Measurements from ENCODE around the gene FOSL1.

Gene FOSL1

DNA sequence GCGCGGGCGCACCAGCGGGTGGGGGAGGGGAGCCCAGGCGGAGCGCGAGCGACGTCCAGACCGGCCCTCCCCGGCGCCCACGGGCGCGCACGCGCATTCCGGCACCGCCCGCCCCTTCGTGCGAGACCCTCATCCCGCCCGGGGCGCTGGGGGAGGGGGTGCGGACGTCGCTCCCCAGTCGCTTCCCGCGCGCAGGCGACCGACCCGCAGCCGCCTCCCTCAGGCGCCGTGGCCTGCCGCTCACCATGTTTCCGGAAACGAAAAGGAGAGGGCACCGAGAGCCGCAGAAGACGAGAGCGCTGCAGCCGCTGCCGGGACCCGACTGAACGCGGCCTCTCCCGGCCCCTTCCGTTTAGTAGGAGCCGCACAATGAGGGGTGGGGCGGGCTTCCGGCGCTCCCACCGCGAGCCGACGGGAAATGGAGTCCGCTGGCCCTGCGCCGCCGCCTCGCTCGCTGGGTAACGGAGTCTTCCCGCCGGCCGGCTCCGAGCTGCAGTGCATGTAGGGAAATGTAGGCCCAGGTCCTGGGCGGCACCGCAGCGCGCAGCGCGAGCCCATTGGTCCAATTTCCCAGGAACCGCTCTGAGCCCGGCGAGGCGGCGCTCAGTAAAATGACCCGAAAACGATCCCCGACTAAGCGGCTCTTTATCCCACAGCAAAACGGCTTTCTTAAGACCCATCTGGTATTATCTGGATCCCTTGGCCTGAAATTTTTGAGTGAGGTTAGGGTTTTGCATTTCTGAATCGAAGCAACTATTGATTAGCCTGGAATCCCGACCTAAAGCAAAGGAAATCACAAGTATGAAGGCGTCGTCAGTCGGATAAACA, 42.1 kb downstream of the FOSL1 start, which contains the start of gene CFL1:
TSS of gene CFL1 (minus strand) at position 328 of the 828 bp plus-strand sequence. CDS start at position 247, 81 bp downstream.
- Histone ChIP-seq H3K4ac (ENCODE audit: low read depth, low read length) (peak within 1 kb of the TSS; percentile 98), H3K9ac (ENCODE audit: low read length) (peak within 1 kb of the TSS; percentile 98), H4K8ac (ENCODE audit: low read depth, low read length) (peak within 1 kb of the TSS; percentile 59), H3K18ac (ENCODE audit: low read length) (peak within 1 kb of the TSS; percentile 95), H2BK120ac (ENCODE audit: insufficient read depth, low read length, poor library complexity) (peak within 1 kb of the TSS; percentile 93), H3K4me3 (ENCODE audit: low read depth, low read length) (peak within 1 kb of the TSS; percentile 98), H3K27ac (ENCODE audit: low read depth, low read length) (peak within 1 kb of the TSS; percentile 97), H3K14ac (ENCODE audit: low read length) (peak within 1 kb of the TSS; percentile 99), H3K23ac (ENCODE audit: low read length) (no peak within 1 kb of the TSS), H3K4me1 (ENCODE audit: control insufficient read depth in 1 of 2, insufficient read depth in 2 of 2, low read length in 2 of 2) (peaks cover 17 to 18% of the 10 kb centered on the region in 2 experiments), H4K91ac (ENCODE audit: low read depth, low read length) (peak within 1 kb of the TSS; percentile 98), H3K27me3 (ENCODE audit: insufficient read depth, low read length) (no peaks in the 10 kb centered on the region), H3K4me2 (ENCODE audit: low read length) (peak within 1 kb of the TSS; percentile 91), H2AK5ac (ENCODE audit: low read length) (peak within 1 kb of the TSS; percentile 97), H3K79me1 (ENCODE audit: low read length) (peaks cover 30% of the 10 kb centered on the region), H3K9me3 (ENCODE audit: insufficient read depth, low read depth, low read length) (peaks cover 2% of the 10 kb centered on the region), H2BK12ac (ENCODE audit: low read length) (peak within 1 kb of the TSS; percentile 31), H2BK5ac (ENCODE audit: low read depth, low read length, poor library complexity) (peak within 1 kb of the TSS; percentile 89), H2AFZ (ENCODE audit: insufficient read depth, low read length, poor library complexity) (peak within 1 kb of the TSS; percentile 59), H4K12ac (ENCODE audit: low read depth, low read length) (peak within 1 kb of the TSS; percentile 89), H3K79me2 (ENCODE audit: control insufficient read depth, insufficient read depth, low read length, poor library complexity) (peaks cover 35% of the 10 kb centered on the region), H3K36me3 (ENCODE audit: control insufficient read depth in 1 of 2, insufficient read depth in 2 of 2, low read length in 2 of 2) (peaks cover 52 to 53% of the 10 kb centered on the region in 2 experiments)
- no CpG with 5 or more reads among the region's 92 CpGs for WGBS (ENCODE audit: extremely low coverage, insufficient coverage, insufficient read length)
- peak; percentile 98 to 99 for DNase-seq

DNA sequence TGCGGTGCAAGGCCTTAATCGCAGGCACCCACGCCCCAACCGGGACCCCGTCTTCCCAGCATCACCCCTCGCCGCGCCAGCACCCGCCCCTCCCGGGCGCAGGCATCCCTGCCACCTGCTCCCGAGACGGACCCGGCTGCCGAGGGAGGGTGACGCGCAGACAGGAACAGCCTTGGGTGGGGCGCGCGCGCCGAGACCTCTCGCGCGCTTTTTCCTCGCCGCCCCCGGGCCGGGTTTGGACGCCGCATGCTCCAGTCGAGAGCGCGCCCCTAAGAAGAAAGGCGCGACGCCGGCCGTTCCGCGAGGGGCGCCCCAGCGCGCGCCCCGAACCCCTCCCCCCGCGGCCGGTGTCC, 42.7 kb downstream of the FOSL1 start:
- Histone ChIP-seq H2BK5ac (ENCODE audit: low read depth, low read length, poor library complexity) (peak overlapping the region; percentile 89), H3K27ac (ENCODE audit: low read depth, low read length) (peak overlapping the region; percentile 97), H3K27me3 (ENCODE audit: insufficient read depth, low read length) (no peaks in the 10 kb centered on the region), H4K91ac (ENCODE audit: low read depth, low read length) (peak overlapping the region; percentile 98), H3K4me2 (ENCODE audit: low read length) (peak overlapping the region; percentile 91), H3K14ac (ENCODE audit: low read length) (peak overlapping the region; percentile 99), H3K4me1 (ENCODE audit: control insufficient read depth in 1 of 2, insufficient read depth in 2 of 2, low read length in 2 of 2) (peaks cover 17 to 18% of the 10 kb centered on the region in 2 experiments), H3K79me1 (ENCODE audit: low read length) (peaks cover 30% of the 10 kb centered on the region), H3K9ac (ENCODE audit: low read length) (peak overlapping the region; percentile 98), H3K4me3 (ENCODE audit: low read depth, low read length) (peak overlapping the region; percentile 98), H3K4ac (ENCODE audit: low read depth, low read length) (peak overlapping the region; percentile 98), H3K23ac (ENCODE audit: low read length) (no peak overlapping the region), H3K79me2 (ENCODE audit: control insufficient read depth, insufficient read depth, low read length, poor library complexity) (peaks cover 35% of the 10 kb centered on the region), H4K12ac (ENCODE audit: low read depth, low read length) (peak overlapping the region; percentile 83), H4K8ac (ENCODE audit: low read depth, low read length) (peak overlapping the region; percentile 59), H2AFZ (ENCODE audit: insufficient read depth, low read length, poor library complexity) (peak overlapping the region; percentile 59), H3K9me3 (ENCODE audit: insufficient read depth, low read depth, low read length) (peaks cover 4% of the 10 kb centered on the region), H2BK120ac (ENCODE audit: insufficient read depth, low read length, poor library complexity) (peak overlapping the region; percentile 93), H2AK5ac (ENCODE audit: low read length) (peak overlapping the region; percentile 97), H2BK12ac (ENCODE audit: low read length) (peak overlapping the region; percentile 31), H3K18ac (ENCODE audit: low read length) (peak overlapping the region; percentile 95), H3K36me3 (ENCODE audit: control insufficient read depth in 1 of 2, insufficient read depth in 2 of 2, low read length in 2 of 2) (peaks cover 52 to 53% of the 10 kb centered on the region in 2 experiments)
- DNase-seq = peak in 1 of 2 donors; percentile 68
- WGBS (ENCODE audit: extremely low coverage, insufficient coverage, insufficient read length) = no CpG with 5 or more reads among the region's 49 CpGs

DNA sequence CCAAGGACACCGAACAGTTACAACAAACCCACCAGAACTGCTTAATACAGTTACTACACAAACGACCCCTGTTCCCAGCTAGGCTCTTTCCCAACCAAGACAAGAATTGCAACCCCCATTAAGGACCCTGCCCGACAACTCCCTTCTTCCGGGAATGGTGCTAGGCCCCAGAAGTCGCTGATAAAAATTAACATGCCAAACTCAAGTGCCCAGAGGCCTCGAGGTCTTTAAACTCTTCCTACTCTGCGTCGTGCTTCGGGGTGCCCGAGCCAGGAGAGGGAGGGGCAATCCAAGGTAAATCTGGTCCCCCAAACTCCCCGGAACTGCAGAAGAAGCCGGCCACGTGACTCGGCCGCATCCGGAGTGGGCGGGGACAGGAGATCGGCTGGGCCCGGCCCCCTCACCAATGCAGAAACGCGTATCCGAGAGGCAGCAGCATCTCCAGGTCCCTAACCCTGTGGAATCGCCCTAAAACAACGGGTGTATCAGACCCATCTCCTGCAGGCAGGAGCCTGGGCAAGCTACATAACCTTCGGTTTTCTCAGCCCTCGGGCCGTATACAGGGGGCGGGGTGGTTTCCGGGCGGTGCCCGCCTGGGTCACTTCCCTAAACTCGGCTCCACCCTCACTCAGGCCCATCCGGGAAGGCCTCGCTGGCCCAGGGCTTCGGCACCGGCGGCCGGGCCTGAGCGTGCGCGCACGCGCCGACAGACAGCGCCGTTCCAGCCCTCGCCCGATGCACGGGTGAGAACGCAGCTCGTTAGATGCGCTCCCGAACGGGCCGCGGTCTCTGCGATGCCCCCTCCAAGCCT, 43.3 kb downstream of the FOSL1 start:
- Histone ChIP-seq H3K18ac (ENCODE audit: low read length) (peak overlapping the region; percentile 95), H4K91ac (ENCODE audit: low read depth, low read length) (peak overlapping the region; percentile 98)
- WGBS (ENCODE audit: extremely low coverage, insufficient coverage, insufficient read length) = no CpG with 5 or more reads among the region's 57 CpGs

DNA sequence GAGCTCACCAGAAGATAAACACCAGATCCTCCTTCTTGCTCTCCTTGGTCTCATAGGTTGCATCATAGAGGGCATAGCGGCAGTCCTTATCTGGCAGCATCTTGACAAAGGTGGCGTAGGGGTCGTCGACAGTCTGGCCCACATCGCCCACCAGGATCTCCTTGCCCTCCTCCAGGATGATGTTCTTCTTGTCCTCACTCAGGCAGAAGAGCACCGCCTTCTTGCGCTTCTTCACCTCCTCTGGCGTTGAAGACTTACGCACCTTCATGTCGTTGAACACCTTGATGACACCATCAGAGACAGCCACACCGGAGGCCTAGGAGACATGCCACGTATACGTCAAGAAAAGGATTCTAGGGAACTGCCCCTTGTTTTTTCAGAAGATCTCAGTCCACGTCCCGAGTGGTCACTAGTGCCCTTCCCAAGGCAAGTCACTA, 44.2 kb downstream of the FOSL1 start:
- Histone ChIP-seq H2BK120ac (ENCODE audit: insufficient read depth, low read length, poor library complexity) (no peak overlapping the region), H3K4ac (ENCODE audit: low read depth, low read length) (peak overlapping the region; percentile 98), H3K4me3 (ENCODE audit: low read depth, low read length) (no peak overlapping the region), H3K18ac (ENCODE audit: low read length) (no peak overlapping the region), H3K14ac (ENCODE audit: low read length) (no peak overlapping the region), H3K4me1 (ENCODE audit: control insufficient read depth in 1 of 2, insufficient read depth in 2 of 2, low read length in 2 of 2) (peaks cover 11 to 13% of the 10 kb centered on the region in 2 experiments), H2BK12ac (ENCODE audit: low read length) (no peak overlapping the region), H4K91ac (ENCODE audit: low read depth, low read length) (no peak overlapping the region), H3K27ac (ENCODE audit: low read depth, low read length) (no peak overlapping the region), H3K9me3 (ENCODE audit: insufficient read depth, low read depth, low read length) (peaks cover 7% of the 10 kb centered on the region), H2AK5ac (ENCODE audit: low read length) (no peak overlapping the region), H4K12ac (ENCODE audit: low read depth, low read length) (no peak overlapping the region), H2BK5ac (ENCODE audit: low read depth, low read length, poor library complexity) (no peak overlapping the region), H3K79me2 (ENCODE audit: control insufficient read depth, insufficient read depth, low read length, poor library complexity) (peaks cover 32% of the 10 kb centered on the region), H3K79me1 (ENCODE audit: low read length) (peaks cover 29% of the 10 kb centered on the region), H3K36me3 (ENCODE audit: control insufficient read depth in 1 of 2, insufficient read depth in 2 of 2, low read length in 2 of 2) (peaks cover 55 to 58% of the 10 kb centered on the region in 2 experiments), H2AFZ (ENCODE audit: insufficient read depth, low read length, poor library complexity) (no peak overlapping the region), H3K4me2 (ENCODE audit: low read length) (peak overlapping the region; percentile 91), H3K23ac (ENCODE audit: low read length) (no peak overlapping the region), H3K9ac (ENCODE audit: low read length) (peak overlapping the region; percentile 98), H4K8ac (ENCODE audit: low read depth, low read length) (no peak overlapping the region), H3K27me3 (ENCODE audit: insufficient read depth, low read length) (no peaks in the 10 kb centered on the region)
- no peak for DNase-seq
- no CpG with 5 or more reads among the region's 15 CpGs for WGBS (ENCODE audit: extremely low coverage, insufficient coverage, insufficient read length)

More for the DNA sequence above, 43.3 kb downstream of the FOSL1 start:
- peak overlapping the region; percentile 89 for H2BK5ac ChIP-seq (ENCODE audit: low read depth, low read length, poor library complexity)
- peak overlapping the region; percentile 98 for H3K4ac ChIP-seq (ENCODE audit: low read depth, low read length)
- peaks cover 15 to 18% of the 10 kb centered on the region in 2 experiments for H3K4me1 ChIP-seq (ENCODE audit: control insufficient read depth in 1 of 2, insufficient read depth in 2 of 2, low read length in 2 of 2)
- H2AK5ac ChIP-seq (ENCODE audit: low read length) = peak overlapping the region; percentile 97
- DNase-seq = peak; percentile 80 to 85
- peaks cover 52 to 53% of the 10 kb centered on the region in 2 experiments for H3K36me3 ChIP-seq (ENCODE audit: control insufficient read depth in 1 of 2, insufficient read depth in 2 of 2, low read length in 2 of 2)
- peak overlapping the region; percentile 59 for H4K8ac ChIP-seq (ENCODE audit: low read depth, low read length)
- H3K4me2 ChIP-seq (ENCODE audit: low read length) = peak overlapping the region; percentile 91
- H3K14ac ChIP-seq (ENCODE audit: low read length) = peak overlapping the region; percentile 99
- peak overlapping the region; percentile 97 for H3K27ac ChIP-seq (ENCODE audit: low read depth, low read length)
- no peak overlapping the region for H3K23ac ChIP-seq (ENCODE audit: low read length)
- H2BK12ac ChIP-seq (ENCODE audit: low read length) = peak overlapping the region; percentile 31
- H3K9ac ChIP-seq (ENCODE audit: low read length) = peak overlapping the region; percentile 98
- peaks cover 35% of the 10 kb centered on the region for H3K79me2 ChIP-seq (ENCODE audit: control insufficient read depth, insufficient read depth, low read length, poor library complexity)
- H3K4me3 ChIP-seq (ENCODE audit: low read depth, low read length) = peak overlapping the region; percentile 98
- H4K12ac ChIP-seq (ENCODE audit: low read depth, low read length) = peak overlapping the region; percentile 83
- peak overlapping the region; percentile 93 for H2BK120ac ChIP-seq (ENCODE audit: insufficient read depth, low read length, poor library complexity)
- H2AFZ ChIP-seq (ENCODE audit: insufficient read depth, low read length, poor library complexity) = peak overlapping the region; percentile 24
- H3K27me3 ChIP-seq (ENCODE audit: insufficient read depth, low read length) = no peaks in the 10 kb centered on the region
- H3K79me1 ChIP-seq (ENCODE audit: low read length) = peaks cover 30% of the 10 kb centered on the region
- H3K9me3 ChIP-seq (ENCODE audit: insufficient read depth, low read depth, low read length) = peaks cover 6% of the 10 kb centered on the region

Data from trophoblast cell (in vitro differentiated cells and primary cell).